ENCODE results near the gene S100A16.
"Not testable (repeated sequence)": the region's sequence is repeated elsewhere in the genome, so short reads cannot be mapped to it uniquely, and the experiment has no call there.

The S100A16 gene

DNA sequence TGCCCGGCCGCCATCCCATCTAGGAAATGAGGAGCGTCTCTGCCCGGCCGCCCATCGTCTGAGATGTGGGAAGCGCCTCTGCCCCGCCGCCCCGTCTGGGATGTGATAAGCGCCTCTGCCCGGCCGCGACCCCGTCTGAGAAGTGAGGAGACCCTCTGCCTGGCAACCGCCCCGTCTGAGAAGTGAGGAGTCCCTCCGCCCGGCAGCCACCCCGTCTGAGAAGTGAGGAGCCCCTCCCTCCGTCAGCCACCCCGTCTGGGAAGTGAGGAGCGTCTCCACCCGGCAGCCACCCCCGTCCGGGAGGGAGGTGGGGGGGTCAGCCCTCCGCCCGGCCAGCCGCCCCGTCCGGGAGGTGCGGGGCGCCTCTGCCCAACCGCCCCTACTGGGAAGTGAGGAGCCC lies 30.1 kb downstream of the S100A16 start:
- not testable (repeated sequence) for DNase-seq

DNA sequence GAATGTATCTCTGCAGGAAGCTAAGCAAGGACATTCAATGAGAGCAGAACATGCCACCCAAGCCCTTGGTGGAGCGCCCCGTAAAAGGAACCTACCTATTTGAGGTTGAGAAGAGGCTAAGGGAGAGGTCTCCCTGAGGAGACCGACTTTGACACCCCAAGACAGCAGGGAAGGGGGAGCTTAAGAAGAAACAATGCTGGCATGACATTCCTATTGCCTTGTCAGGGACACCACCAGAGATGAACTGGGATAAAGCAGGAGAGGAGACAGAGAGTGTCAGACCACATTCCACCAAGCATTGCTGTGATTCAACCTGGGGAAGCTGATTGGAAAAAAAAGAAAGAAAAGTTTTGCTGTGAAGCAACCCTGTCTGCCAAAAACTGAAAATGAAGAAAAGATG lies 34.0 kb downstream of the S100A16 start:
- DNase-seq: no peak

DNA sequence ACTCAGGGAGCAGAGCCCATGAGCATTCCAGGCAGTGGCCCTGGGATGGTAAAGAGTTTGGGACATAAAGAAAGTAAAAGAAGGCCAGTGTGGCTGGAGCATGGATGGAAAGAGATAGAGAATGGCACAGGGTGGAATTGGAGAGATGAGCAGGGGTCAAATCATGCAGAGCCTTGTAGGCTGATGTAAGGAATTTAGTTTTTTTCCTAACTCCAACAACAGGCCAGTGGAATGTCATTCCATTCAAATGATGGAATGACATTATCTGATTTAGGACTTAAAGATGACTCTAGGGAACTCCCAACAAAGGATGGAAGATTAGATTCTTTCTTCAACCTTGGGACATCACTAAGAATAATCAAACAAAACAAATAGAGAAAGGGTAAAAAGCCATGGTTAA lies 34.4 kb downstream of the S100A16 start:
- DNase-seq: no peak

DNA sequence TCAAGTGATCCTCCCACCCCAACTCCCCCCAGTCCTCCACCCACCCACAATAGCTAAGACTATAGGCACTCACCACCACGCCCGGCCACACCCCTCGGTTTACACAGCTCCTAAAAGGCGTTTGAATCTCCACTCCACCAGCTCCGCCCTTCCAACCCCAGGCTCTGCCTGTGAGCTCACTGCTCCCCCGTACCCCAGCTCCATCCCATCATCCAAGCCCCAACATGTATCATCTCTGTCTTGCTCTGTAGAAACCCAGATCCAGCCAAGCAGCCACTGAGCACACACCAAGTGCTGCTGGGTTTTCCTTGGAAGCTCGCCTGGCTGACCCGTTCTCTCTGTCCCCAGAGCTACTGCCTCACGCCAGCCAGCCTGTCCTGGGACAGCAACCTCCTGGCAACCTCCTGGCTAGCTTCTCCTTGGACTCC lies 35.3 kb downstream of the S100A16 start:
- no peak for DNase-seq

DNA sequence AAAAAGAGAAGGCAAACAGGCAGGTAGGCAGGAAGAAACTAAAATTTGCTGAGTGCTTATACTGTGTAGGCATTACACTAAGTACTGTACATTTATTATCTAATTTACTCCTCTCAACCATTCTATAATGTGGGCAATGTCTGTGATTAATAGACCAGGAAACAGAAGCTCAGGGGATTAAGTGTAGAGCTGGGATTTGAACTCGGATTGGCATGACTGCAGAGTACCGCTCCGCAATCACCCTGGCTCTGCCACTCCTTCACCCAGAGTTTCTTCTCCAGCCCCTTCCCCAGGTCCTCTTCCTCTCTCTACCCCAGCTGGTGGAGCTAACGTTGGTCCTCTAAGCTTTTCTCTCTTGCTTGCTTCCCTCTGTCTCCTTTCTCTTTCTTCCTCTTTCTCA lies 35.8 kb downstream of the S100A16 start:
- DNase-seq: no peak

DNA sequence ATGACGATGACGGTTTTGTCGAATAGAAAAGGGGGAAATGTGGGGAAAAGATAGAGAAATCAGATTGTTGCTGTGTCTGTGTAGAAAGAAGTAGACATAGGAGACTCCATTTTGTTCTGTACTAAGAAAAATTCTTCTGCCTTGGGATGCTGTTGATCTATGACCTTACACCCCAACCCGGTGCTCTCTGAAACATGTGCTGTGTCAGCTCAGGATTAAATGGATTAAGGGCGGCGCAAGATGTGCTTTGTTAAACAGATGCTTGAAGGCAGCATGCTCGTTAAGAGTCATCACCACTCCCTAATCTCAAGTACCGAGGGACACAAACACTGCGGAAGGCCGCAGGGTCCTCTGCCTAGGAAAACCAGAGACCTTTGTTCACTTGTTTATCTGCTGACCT lies 37.4 kb downstream of the S100A16 start:
- DNase-seq: not testable (repeated sequence)

DNA sequence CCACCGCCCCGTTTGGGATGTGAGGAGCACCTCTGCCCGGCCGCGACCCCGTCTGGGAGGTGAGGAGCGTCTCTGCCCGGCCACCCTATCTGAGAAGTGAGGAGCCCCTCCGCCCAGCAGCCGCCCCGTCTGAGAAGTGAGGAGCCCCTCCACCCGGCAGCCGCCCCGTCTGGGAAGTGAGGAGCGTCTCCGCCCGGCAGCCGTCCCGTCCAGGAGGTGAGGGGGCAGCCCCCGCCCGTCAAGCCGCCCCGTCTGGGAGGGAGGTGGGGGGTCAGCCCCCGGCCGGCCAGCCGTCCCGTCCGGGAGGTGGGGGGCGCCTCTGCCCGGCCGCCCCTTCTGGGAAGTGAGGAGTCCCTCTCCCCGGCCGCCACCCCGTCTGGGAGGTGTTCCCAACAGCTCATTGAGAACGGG lies 37.9 kb downstream of the S100A16 start:
- not testable (repeated sequence) for DNase-seq

DNA sequence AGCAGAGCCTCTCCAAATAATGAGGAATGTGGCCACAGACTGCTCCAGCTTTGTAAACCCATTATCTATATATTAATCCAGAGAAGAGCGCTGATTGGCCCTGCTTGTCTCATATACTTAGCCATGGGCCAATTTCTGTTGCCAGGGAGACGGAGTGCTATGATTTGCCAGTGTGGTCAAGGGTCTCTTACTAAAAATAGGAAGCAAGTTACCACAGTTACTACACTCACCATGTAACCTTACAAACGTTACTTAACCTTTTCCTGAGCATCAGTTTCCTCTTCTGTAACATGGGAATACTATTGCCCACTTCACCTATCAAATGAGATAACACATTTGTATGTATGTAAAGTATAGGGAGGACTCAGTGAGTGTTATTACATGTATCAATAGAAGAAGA lies 39.6 kb downstream of the S100A16 start:
- DNase-seq: no peak

DNA sequence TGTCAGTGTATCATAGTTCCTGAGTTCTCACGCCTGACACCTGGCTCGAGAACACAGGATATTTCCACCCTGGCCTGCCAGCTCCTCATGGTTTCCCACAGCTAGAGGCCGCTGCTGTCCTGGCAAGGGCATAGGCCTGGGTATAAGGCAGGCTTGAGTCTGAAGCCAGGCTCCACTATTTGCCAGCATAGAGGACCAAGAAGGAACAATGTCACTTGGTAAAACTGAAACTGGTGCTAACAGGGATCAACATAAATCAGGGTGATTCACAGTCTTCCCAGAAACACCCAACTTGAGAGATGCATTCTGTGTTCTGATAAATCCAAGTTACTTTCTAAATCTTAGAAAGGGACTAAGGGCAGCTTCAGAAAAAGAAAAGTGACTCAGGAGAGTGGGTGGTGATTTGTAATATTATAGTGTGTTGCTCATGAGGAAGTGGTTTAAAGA lies 40.3 kb downstream of the S100A16 start:
- DNase-seq: no peak

DNA sequence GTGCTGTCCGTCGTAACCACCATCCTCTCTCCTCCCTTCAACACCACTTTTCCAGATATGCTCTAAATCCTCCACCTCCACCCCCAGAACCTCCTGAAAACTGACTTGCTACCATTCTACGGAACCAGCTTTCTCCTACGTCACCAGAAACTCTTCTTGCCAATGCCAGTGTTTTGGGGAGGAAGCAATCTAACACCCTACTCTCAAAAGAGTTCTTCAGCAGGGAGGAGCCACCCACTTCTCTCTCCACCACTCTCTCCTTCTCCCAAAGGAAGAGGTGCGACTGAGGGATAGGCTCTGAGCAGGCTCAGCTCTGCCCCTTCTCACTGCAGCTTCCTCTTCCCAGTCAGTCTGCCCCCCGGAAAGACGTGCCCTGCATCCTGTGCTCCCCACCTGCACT lies 41.2 kb downstream of the S100A16 start:
- no peak for DNase-seq

DNA sequence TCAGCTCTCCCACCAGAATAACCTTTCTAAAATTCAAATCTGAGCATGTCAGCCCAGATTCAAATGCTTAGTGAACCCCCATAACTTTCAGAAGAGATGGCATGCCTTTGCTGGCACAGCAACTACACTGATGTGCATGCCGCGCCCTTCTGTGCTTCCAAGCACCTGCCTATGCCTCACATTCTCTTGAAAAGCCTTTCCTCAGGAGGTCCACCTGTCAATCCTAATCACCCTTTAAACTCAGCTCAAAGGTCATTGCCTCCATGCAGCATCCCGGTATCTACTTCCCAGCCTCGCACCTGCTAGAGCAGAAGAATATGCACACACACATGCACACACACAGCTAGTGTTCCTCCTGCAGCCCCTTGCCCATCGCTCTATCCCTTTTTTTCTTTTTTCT lies 42.1 kb downstream of the S100A16 start:
- no peak for DNase-seq

DNA sequence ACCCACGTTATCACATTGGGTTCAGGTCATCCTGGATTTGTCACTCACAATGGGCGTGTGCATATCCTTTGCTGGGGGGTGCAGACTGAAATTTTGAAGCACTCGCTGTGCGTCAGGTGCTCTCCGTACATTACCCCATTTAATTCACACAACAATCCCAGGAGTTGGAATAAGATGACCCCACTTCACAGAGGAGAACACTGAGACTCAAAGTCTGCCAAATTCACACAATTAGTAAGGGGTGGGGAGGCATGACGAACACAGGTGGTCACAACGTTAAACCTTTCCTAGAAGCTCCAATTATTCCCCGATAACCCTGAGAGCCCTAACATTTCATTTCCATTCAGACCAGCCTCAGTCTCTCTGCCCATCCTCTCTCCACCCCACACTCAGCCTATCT lies 43.5 kb downstream of the S100A16 start:
- DNase-seq: no peak

DNA sequence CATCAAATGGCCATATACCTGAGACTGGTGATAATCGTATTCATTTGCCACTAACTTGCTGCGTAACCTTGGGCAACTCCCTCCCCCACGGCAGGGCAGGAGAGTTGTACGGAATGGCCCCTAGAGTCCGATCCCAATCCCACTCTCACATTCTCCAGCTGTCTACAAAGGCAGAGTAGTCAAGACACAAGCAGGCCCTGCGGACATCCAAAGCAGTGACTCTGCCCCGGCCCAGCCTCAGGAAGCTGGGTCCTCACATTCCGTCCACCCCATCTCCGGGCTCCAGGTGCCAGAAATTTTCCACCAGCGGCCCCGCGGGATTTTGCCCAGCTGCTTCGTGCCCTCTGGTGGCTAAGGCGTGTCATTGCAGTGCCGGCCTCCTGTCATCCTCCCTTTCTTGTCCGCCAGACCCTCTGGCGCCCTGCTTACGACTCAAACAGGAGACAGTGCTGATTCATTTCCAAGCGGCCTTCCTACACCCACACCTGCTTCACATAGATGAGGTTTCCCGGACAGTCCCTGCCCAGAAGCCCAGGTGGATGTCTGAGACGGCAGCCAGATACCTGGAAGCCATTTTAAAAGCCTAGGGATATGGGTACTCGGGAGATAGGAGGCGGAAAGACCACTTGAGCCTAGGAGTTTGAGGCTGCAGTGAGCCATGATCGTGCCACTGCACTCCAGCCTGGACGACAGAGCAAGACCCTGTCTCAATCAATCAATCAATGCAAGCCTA lies 44.4 kb downstream of the S100A16 start:
- DNase-seq: peak; percentile 94

DNA sequence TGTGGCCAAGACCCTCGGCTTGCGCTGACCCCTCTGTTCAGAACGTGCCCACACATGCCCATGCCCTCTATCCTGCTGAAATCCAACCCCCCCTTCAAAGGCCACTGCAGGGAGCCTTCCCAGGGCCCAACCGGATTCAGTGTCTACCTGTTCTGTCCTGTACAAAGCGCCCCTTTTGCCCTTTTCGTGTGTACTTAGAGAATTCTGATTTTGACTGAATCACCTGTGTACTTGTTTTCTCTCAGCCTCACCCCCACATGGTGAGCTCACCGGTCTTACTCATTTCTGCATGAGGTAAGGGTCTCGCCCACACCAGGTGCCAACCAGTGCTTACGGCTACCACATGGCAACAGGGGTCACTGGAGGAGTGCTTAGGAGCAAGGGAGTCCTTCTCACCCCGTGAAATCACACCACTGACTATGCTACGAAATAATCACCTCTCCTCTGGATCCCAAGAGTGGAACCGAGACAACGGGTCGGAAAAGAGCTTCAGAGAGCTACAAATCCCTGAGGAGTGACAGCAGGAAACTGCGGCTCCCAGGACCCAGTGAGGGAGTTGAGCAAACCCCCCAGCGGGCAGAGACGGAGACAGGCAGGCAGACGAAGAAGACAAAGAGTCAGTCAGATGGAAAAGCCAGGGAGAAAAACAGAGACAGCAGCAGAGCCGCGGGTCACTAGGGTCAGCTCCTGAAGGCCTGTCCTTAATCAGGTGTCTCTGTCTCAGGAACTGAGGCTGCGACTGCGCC lies 45.1 kb downstream of the S100A16 start:
- no peak for DNase-seq

DNA sequence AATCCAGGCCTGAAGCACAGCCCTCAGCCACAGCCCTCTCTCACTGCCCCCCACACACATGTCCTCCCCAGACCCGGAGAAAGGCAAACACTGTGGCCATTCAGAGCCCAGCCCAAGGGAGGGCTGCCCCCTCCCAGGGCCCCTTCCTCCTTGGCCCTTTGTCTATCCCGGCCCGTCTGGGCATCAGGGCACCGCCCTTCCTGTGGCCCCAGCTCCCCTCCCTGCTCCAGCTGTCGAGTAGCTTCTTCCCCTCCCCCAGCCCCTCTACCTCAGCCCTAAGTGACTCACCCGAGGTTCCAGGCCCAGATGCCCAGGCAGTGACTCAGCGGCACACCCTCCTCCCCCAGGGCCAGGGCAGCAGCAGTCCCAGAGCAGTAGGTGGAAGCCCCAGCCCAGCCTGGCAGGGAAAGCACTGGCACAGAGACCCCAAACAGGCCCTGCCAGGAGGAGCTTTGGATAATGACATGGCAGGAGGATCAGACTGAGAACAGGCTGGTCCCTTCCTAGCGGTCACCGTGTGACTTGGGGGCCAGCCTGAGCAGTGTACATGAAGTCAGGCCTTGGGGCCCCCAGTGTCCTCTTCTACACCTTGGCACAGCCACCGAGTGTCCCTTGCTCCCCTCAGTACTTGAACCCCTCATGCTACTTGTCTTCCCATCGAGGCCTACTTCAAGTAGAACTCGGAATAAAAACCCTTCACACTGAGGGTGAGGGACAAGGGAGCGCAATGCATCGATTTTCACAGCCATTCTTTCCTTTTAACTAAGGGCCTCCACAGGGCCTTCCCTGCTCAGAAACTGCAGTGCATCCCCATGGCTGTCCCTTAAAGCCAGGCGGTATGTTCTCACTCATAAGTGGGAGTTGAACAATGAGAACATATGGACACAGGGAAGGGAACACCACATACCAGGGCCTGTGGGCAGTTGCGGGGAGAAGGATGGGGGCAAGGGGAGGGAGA lies 46.2 kb downstream of the S100A16 start:
- peak; percentile 87 for DNase-seq

DNA sequence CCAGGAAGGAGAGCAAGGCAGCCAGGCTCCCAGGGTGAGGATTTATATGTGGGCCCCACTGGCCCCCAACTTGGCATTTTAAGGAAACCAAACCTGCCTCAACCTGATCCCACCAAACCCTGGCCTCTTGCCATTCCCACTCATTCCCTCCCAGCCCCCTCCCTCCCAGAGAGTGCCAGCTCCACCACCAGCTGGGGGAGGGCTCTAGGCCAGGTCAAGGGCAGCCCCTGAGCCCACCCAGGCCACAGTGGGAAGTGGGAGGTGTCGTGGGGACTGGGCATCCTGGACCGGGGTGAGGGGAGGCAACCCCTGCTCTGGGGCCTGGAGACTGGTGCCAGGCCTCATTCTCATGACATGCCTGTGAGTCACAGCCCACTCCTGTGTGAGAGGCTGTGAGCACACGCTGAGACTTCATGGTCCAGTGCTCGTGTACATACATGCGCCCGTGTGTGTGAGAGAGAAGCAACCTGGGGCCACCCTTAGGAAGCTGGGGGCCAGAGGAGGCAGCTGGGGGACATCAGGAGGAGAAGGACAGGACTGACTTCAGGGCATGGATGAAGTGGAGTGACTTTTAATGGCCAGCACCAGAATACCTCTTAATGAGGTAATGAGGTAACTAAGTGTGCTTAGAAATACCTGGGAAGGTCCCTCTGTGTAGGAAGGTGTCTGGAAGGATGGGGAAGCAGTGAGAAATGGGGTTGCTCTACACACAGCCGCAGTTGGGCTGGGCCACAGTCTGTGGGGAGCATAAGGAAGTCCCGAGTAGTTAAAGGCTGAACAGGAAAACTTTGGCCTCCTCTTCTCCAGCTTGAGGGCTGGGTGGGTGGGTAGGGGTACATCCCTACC lies 47.2 kb downstream of the S100A16 start, which contains the start of gene S100A2:
Gene S100A2, minus strand, starts transcription at position 316 of the 846 bp plus-strand sequence. CDS start 1,967 bp downstream, outside the sequence.
- peak; percentile 84 for DNase-seq

DNA sequence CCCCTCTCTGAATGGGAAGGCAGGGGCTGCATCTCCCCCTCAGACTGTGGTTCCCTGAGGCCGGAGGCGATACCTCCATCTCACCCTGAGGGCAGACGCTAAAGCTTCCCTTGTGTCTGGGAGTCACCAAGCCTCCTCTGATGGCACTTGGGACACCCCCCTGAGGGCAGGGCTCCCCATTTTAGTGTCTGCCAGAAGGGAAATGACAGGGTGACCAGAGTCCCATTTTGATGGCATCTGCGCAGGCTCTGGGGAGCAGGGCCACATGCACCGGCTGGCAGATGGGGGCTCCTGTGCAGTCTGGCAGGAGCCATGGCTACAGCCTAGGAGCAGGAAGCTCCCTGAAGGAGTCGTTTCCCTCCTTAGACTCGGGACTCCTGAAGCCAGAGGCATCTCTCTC lies 48.9 kb downstream of the S100A16 start:
- DNase-seq: no peak

DNA sequence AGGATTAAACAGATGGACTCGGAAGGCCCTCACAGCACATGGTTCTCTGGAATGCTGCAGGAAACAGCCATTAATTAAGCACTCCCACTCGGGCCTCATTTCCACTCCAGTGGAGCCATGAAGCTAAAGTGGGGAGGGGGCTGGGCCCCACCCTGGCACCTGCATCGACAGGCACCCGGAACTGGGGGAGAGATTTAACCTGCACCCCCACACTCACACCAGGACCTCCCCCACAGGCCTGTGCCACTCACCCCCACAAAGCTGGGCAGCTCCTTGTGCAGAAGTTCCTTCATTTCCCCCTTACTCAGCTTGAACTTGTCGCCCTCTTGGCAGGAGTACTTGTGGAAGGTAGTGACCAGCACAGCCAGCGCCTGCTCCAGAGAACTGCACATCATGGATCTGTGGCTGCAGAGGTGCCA lies 49.4 kb downstream of the S100A16 start:
- no peak for DNase-seq

DNA sequence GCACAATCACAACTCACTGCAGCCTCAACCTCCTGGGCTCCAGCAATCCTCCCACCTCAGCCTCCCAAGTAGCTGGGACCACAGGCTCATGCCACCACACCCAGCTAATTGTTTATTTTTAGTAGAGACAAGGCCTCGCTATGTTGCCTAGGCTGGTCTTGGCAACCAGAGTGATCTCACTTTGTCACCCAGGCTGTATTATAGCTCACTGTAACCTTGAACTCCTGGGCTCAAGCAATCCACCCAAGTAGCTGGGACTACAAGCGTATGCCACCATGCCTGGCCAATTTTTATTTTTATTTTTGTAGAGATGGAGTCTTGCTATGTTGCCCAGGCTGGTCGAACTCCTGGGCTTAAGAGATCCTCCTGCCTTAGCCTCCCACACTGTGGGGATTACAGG lies 50.9 kb downstream of the S100A16 start:
- DNase-seq: not testable (repeated sequence)

DNA sequence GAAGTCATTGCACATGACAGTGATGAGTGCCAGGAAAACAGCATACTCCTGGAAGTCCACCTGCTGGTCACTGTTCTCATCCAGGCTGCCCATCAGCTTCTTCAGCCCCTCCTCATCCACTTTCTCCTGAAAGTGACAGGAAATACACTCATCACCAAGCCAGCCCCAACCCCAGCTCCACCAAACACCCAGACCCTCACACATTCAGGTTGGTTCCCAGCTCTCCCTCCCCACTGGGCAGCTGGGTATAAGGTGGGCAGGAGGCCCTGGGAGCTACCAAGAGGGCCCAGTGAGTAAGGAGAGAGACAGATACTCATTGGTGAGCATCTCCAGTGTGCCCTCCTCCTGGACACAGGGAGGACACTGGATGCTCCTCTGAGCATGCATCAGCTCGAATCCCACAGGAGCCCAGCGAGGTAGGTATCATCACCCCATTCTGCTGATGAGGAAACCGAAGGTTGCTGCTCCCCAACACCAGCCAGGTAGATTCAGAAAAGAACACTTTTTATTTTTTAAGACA lies 51.4 kb downstream of the S100A16 start:
- DNase-seq: no peak

DNA sequence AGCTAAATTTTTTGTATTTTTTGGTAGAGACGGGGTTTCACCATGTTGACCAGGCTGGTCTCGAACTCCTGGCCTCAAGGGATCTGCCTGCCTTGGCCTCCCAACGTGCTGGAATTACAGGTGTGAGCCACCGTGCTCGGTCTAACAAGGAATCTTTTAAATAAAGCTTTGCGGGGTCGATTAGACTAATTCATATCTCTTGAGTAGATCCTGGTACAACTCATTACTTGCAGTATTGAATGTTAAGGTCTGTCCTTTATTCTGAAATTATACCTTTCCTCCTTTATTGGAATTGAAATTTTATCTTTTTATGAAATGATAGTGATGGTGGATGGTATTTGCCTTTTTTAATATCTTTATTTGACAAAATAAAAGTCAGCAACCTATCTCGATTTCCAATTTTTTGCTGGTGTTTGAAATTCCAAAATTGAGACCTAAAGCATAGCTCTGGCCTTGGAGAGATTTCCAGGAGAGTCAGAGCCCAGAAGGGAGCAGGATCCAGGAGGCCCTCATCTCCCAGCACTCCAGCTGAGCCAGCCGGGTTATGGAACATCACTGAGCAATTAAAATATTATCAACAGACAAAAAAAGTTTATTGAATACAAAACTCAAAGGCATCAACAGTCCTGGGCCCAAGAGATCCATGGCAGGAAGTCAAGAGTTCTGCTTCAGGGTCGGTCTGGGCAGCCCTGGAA lies 52.0 kb downstream of the S100A16 start:
- DNase-seq: no peak
